Left lung (tissue), 10 donors: ENCODE data around the gene NINJ1. TPM values are rescaled to one million over a fixed set of nuclear protein-coding genes. Genes with fewer than 3 reads are reported as not detected.
A peak's percentile ranks its signal among the peaks of the same experiment; 100 is the strongest.
"Not testable (repeated sequence)": the region's sequence is repeated elsewhere in the genome, so short reads cannot be mapped to it uniquely, and the experiment has no call there.

ENCODE experiments used
- ATAC-seq: fragments of 200-7000 bp; cut with Tn5 transposase; one replicate; pipeline ENCODE4 v1.9.1; 2020; ENCODE audit warnings: moderate library complexity
- DNase-seq, 4 donors: peaks; one replicate each; pipeline ENCODE4 v3.0.0-alpha.2; 2013 to 2020
- H3K27ac ChIP-seq, 2 donors: fragments of 200-600 bp; sonication (generic) in 1 of 2; one replicate each; pipeline versions ENCODE4 v1.5.0 to v1.8.0; 2020 to 2021
- H3K27me3 ChIP-seq, 2 donors: fragments of 200-600 bp; sonication (generic) in 1 of 2; one replicate each; pipeline versions ENCODE4 v1.5.0 to v1.8.0; 2020 to 2021
- H3K36me3 ChIP-seq, 2 donors: fragments of 200-600 bp; sonication (generic) in 1 of 2; one replicate each; pipeline versions ENCODE4 v1.5.0 to v1.8.0; 2020 to 2021
- H3K4me1 ChIP-seq, 2 donors: fragments of 200-600 bp; one replicate each; pipeline ENCODE4 v1.8.0; 2021
- H3K4me3 ChIP-seq, 2 donors: fragments of 200-600 bp; sonication (generic) in 1 of 2; one replicate each; pipeline versions ENCODE4 v1.5.0 to v1.8.0; 2020 to 2021; ENCODE audit warnings: mild to moderate bottlenecking in 1 of 2
- H3K9me3 ChIP-seq, 2 donors: fragments of 200-600 bp; sonication (generic) in 1 of 2; one replicate each; pipeline versions ENCODE4 v1.5.0 to v1.8.0; 2020 to 2021
- CTCF ChIP-seq, 2 donors: fragments of 200-600 bp; sonication (generic) in 1 of 2; IDR thresholded peaks; one replicate each; pipeline versions ENCODE4 v1.5.0 to v1.8.0; 2021; ENCODE audit warnings: antibody characterized with exemption in 2 of 2
- intact Hi-C, 2 donors: fragments of 100-400 bp; cut with DNase I; formaldehyde crosslinking; loops; one replicate each; pipeline versions ENCODE4 v1.11.2 to v1.14.2; 2022
- polyA plus RNA-seq, 6 donors: library from polyadenylated mRNA; unstranded; fragments of 120-200 nt; gene quantifications; one replicate each; pipeline ENCODE4 v1.2.1, GENCODE V29; 2013; ENCODE audit not compliant: insufficient read length in 6 of 6
- total RNA-seq, 2 donors: library from RNA; stranded (reverse); fragmentation: NEBNext Ultra II Directional; extraction: Animal tissue kit (Norgen Biotek cat#: 25700); gene quantifications; one replicate each; pipeline ENCODE4 v1.2.1, GENCODE V29; 2021
- donor health status: DM: no; HTN: yes; CAD: no.
- donor health status: DM: no; HTN: no; CAD: no.

The NINJ1 gene
- total and polyA plus RNA-seq, 8 donors: 29.8 to 83.5 (median 37.8) TPM

- no peak for ATAC-seq
- Histone ChIP-seq H3K9me3 (no peaks in the 10 kb centered on the region), H3K36me3 (peaks cover 0 to 40% of the 10 kb centered on the region in 2 donors), H3K4me3 (no peak overlapping the region), H3K4me1 (peaks cover 10 to 82% of the 10 kb centered on the region in 2 donors), H3K27me3 (no peaks in the 10 kb centered on the region), H3K27ac (peak overlapping the region; percentile 65 to 93)
- no peak for DNase-seq
- intact Hi-C loops: no loop called here
- TF ChIP-seq CTCF (IDR thresholded peaks at IDR 0.05): no peak
Measured at GRCh38 chr9:93119703-93119952, 14.4 kb downstream of the NINJ1 start.

GRCh38 chr9:93118863-93119702 is 15.0 kb downstream of the NINJ1 start:
- H3K4me1 ChIP-seq: peaks cover 10 to 87% of the 10 kb centered on the region in 2 donors
- H3K27ac ChIP-seq: peak overlapping the region; percentile 65 to 93
- H3K9me3 ChIP-seq: no peaks in the 10 kb centered on the region
- ATAC-seq (no peak), DNase-seq (peak in 2 of 4 donors; percentile 28 to 31)
- H3K27me3 ChIP-seq: no peaks in the 10 kb centered on the region
- no peak for TF ChIP-seq CTCF (IDR thresholded peaks at IDR 0.05)
- intact Hi-C loops: no loop called here
- peaks cover 0 to 38% of the 10 kb centered on the region in 2 donors for H3K36me3 ChIP-seq
- H3K4me3 ChIP-seq: no peak overlapping the region

- Histone ChIP-seq H3K9me3 (no peaks in the 10 kb centered on the region), H3K4me3 (no peak overlapping the region), H3K4me1 (peaks cover 10 to 86% of the 10 kb centered on the region in 2 donors), H3K36me3 (peaks cover 0 to 36% of the 10 kb centered on the region in 2 donors), H3K27me3 (no peaks in the 10 kb centered on the region), H3K27ac (peak overlapping the region in 1 of 2 donors; percentile 93)
- ATAC-seq (no peak), DNase-seq (peak in 2 of 4 donors; percentile 26 to 49)
- intact Hi-C loops: no loop called here
- no peak for TF ChIP-seq CTCF (IDR thresholded peaks at IDR 0.05)
Measured at GRCh38 chr9:93117924-93118862, 15.9 kb downstream of the NINJ1 start.

- ATAC-seq, H3K27me3 ChIP-seq, H3K4me3 ChIP-seq, H3K27ac ChIP-seq, intact Hi-C loops, H3K9me3 ChIP-seq: not testable (repeated sequence)
- DNase-seq: peak in 2 of 4 donors; percentile 4 to 26
- peaks cover 10 to 88% of the 10 kb centered on the region in 2 donors for H3K4me1 ChIP-seq
- peaks cover 0 to 36% of the 10 kb centered on the region in 2 donors for H3K36me3 ChIP-seq
Measured at GRCh38 chr9:93117521-93117920, 16.5 kb downstream of the NINJ1 start.

- Histone ChIP-seq H3K4me3 (no peak overlapping the region), H3K27ac (peak overlapping the region; percentile 79 to 92), H3K36me3 (peaks cover 0 to 36% of the 10 kb centered on the region in 2 donors), H3K4me1 (peaks cover 10 to 88% of the 10 kb centered on the region in 2 donors), H3K9me3 (no peaks in the 10 kb centered on the region), H3K27me3 (no peaks in the 10 kb centered on the region)
- intact Hi-C loops: no loop called here
- TF ChIP-seq CTCF (IDR thresholded peaks at IDR 0.05): no peak
- ATAC-seq (peak; percentile 68), DNase-seq (peak in 3 of 4 donors; percentile 81 to 94 (median 94))
Measured at GRCh38 chr9:93116072-93116961, 17.7 kb downstream of the NINJ1 start.
